ENCODE measurements around the gene PTTG2.

Gene PTTG2

DNA sequence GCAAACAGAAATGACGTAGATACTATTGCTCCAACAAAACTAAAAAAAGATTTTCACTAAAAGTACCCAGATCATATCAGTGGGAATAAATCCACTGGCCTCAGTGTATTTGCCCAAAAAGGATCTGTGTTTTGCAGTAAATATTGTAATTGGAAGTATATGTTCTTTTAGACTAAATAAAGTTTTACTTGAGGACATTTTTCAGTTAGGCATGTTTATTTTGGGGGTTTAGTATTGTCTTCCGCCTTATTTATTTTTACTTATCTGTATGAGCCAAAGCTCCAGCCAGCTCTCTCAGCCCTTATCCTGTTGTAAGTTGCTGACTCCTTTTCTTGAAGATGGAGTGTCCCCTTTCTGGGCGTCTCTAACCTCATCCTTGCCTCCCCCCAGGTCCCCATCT is 49.8 kb downstream of the PTTG2 start:
- no peak for DNase-seq (ENCODE audit: low read depth)

All from HS-27A (cell line).